ENCODE measurements around the gene BUB1. TPM values are rescaled to one million over a fixed set of nuclear protein-coding genes. Genes with fewer than 3 reads are reported as not detected.

The BUB1 gene
- polyA plus RNA-seq, 1 donor from 2014 or later = 2.4 TPM

DNA sequence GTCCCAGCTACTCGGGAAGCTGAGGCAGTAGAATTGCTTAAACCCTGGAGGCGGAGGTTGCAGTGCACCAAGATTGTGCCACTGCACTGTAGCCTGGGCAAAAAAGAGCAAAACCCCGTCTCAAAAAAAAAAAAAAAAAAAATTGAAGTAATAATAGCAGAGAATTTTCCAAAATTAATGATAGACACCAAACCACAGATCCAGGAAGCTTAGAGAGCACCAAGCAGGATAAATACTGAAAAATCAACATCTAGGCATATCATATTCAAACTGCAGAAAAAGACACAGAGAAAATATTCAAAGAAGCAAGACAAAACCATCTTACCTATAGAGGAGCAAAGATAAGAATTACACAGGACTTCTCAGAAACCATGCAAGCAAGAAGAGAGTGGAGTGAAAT lies 33.5 kb downstream of the BUB1 start:
- H3K4me3 ChIP-seq (ENCODE audit: low read length) = no peak overlapping the region
- no peak overlapping the region for H3K9ac ChIP-seq (ENCODE audit: low read length)
- H3K79me2 ChIP-seq (replicated peaks; ENCODE audit: insufficient read depth, low read length) = no peaks in the 10 kb centered on the region
- no peak overlapping the region for H3K27ac ChIP-seq (ENCODE audit: low read length)
- H3F3A ChIP-seq (ENCODE audit: insufficient read depth, low read length, poor library complexity, severe bottlenecking) = no peaks in the 10 kb centered on the region
- no peaks in the 10 kb centered on the region for H3K9me3 ChIP-seq (ENCODE audit: low read length)
- no peak overlapping the region for H2AFZ ChIP-seq (ENCODE audit: low read depth, low read length)
- no peaks in the 10 kb centered on the region for H3K9me2 ChIP-seq (ENCODE audit: insufficient read depth, low read length)
- no peak overlapping the region for H3K4me2 ChIP-seq (ENCODE audit: low read length)
- TF ChIP-seq EZH2 (IDR thresholded peaks at IDR 0.05; ENCODE audit: borderline replicate concordance, insufficient read depth, low read length, poor library complexity, severe bottlenecking) (no peak), REST (IDR thresholded peaks at IDR 0.05; ENCODE audit: borderline replicate concordance) (no peak), RAD21 (conservative IDR thresholded peaks at IDR 0.05) (no peak), MXI1 (conservative IDR thresholded peaks at IDR 0.05; ENCODE audit: poor library complexity, severe bottlenecking) (no peak), TAF1 (IDR thresholded peaks at IDR 0.05; ENCODE audit: low read depth) (no peak), EP300 (conservative IDR thresholded peaks at IDR 0.05; ENCODE audit: poor library complexity, severe bottlenecking) (no peak), POLR2AphosphoS5 (IDR thresholded peaks at IDR 0.05) (no peak), SMC3 (conservative IDR thresholded peaks at IDR 0.05; ENCODE audit: poor library complexity) (no peak)
- TF ChIP-seq, protein P1, sequence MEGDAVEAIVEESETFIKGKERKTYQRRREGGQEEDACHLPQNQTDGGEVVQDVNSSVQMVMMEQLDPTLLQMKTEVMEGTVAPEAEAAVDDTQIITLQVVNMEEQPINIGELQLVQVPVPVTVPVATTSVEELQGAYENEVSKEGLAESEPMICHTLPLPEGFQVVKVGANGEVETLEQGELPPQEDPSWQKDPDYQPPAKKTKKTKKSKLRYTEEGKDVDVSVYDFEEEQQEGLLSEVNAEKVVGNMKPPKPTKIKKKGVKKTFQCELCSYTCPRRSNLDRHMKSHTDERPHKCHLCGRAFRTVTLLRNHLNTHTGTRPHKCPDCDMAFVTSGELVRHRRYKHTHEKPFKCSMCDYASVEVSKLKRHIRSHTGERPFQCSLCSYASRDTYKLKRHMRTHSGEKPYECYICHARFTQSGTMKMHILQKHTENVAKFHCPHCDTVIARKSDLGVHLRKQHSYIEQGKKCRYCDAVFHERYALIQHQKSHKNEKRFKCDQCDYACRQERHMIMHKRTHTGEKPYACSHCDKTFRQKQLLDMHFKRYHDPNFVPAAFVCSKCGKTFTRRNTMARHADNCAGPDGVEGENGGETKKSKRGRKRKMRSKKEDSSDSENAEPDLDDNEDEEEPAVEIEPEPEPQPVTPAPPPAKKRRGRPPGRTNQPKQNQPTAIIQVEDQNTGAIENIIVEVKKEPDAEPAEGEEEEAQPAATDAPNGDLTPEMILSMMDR (IDR thresholded peaks at IDR 0.05; ENCODE audit: poor library complexity, severe bottlenecking) = no peak
- H3K27me3 ChIP-seq (ENCODE audit: insufficient read depth, low read depth, low read length) = no peaks in the 10 kb centered on the region
- no peaks in the 10 kb centered on the region for H3K36me3 ChIP-seq (ENCODE audit: insufficient read depth, low read length)
- no peaks in the 10 kb centered on the region for H4K20me1 ChIP-seq (ENCODE audit: insufficient read depth)

DNA sequence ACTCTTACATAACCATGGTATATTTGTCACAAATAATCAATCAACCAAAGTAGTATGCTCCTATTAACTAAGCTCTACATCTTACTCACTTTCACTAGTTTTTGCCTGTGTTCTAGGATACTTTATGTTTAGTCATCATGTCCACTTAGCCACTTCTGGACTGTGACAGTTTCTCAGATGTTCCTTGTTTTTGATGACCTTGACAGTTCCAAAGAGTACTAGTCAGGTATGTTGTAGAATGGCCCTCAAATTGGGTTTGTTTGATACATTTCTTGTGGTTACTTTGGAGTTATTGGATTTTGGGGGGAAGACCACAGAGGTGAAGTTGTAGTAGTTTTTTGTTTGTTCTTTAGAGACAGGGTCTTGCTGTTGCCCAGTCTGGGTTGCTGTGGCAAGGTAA lies 35.5 kb downstream of the BUB1 start:
- Histone ChIP-seq H3K4me2 (ENCODE audit: low read length) (no peak overlapping the region), H3K27me3 (ENCODE audit: insufficient read depth, low read depth, low read length) (no peaks in the 10 kb centered on the region), H3K27ac (ENCODE audit: low read length) (no peak overlapping the region), H2AFZ (ENCODE audit: low read depth, low read length) (no peak overlapping the region), H3K36me3 (ENCODE audit: insufficient read depth, low read length) (no peaks in the 10 kb centered on the region), H3K9me2 (ENCODE audit: insufficient read depth, low read length) (no peaks in the 10 kb centered on the region), H3K4me3 (ENCODE audit: low read length) (no peak overlapping the region), H3K9ac (ENCODE audit: low read length) (no peak overlapping the region), H3K79me2 (replicated peaks; ENCODE audit: insufficient read depth, low read length) (no peaks in the 10 kb centered on the region), H3K9me3 (ENCODE audit: low read length) (no peaks in the 10 kb centered on the region), H3F3A (ENCODE audit: insufficient read depth, low read length, poor library complexity, severe bottlenecking) (no peaks in the 10 kb centered on the region), H4K20me1 (ENCODE audit: insufficient read depth) (no peaks in the 10 kb centered on the region)
- TF ChIP-seq POLR2AphosphoS5 (IDR thresholded peaks at IDR 0.05) (no peak), EP300 (conservative IDR thresholded peaks at IDR 0.05; ENCODE audit: poor library complexity, severe bottlenecking) (no peak), EZH2 (IDR thresholded peaks at IDR 0.05; ENCODE audit: borderline replicate concordance, insufficient read depth, low read length, poor library complexity, severe bottlenecking) (no peak), MXI1 (conservative IDR thresholded peaks at IDR 0.05; ENCODE audit: poor library complexity, severe bottlenecking) (no peak), SMC3 (conservative IDR thresholded peaks at IDR 0.05; ENCODE audit: poor library complexity) (no peak), RAD21 (conservative IDR thresholded peaks at IDR 0.05) (no peak), REST (IDR thresholded peaks at IDR 0.05; ENCODE audit: borderline replicate concordance) (no peak), TAF1 (IDR thresholded peaks at IDR 0.05; ENCODE audit: low read depth) (no peak)
- TF ChIP-seq, protein P1 (IDR thresholded peaks at IDR 0.05; ENCODE audit: poor library complexity, severe bottlenecking) = no peak
